HG02610 (cell line): ENCODE results near the gene FAM13A.
"Not testable (repeated sequence)": the region's sequence is repeated elsewhere in the genome, so short reads cannot be mapped to it uniquely, and the experiment has no call there.

Source experiments
- ATAC-seq: cut with Tn5 transposase; IDR thresholded peaks from one replicate; pipeline ENCODE4 v1.9.1; 2021; ENCODE audit warnings: mild to moderate bottlenecking, moderate library complexity; ENCODE audit not compliant: unreplicated experiment

The FAM13A gene

GRCh38 chr4:88964450-88964849 lies 92.5 kb downstream of the FAM13A start:
- ATAC-seq, result peak; percentile 81

- peak; percentile 27 for ATAC-seq
Observed at GRCh38 chr4:88963817-88964216, 93.2 kb downstream of the FAM13A start.

- ATAC-seq, result no peak
Observed at GRCh38 chr4:88962396-88962795, 94.6 kb downstream of the FAM13A start.

GRCh38 chr4:88960576-88960975 lies 96.4 kb downstream of the FAM13A start:
- no peak for ATAC-seq

- ATAC-seq, result no peak
Observed at GRCh38 chr4:88958080-88958479, 98.9 kb downstream of the FAM13A start.

GRCh38 chr4:88957570-88957969 lies 99.4 kb downstream of the FAM13A start:
- no peak for ATAC-seq

- ATAC-seq, result no peak
Observed at GRCh38 chr4:88955580-88956380, 101.2 kb downstream of the FAM13A start.

- ATAC-seq, result peak; percentile 83
Observed at GRCh38 chr4:88953400-88953799, 103.6 kb downstream of the FAM13A start.

- ATAC-seq, result no peak
Observed at GRCh38 chr4:88952081-88952480, 104.9 kb downstream of the FAM13A start.

GRCh38 chr4:88949605-88950004 lies 107.4 kb downstream of the FAM13A start:
- no peak for ATAC-seq

GRCh38 chr4:88940506-88940905 lies 116.5 kb downstream of the FAM13A start:
- no peak for ATAC-seq

GRCh38 chr4:88939697-88940096 lies 117.3 kb downstream of the FAM13A start:
- ATAC-seq, result no peak

- no peak for ATAC-seq
Observed at GRCh38 chr4:88938138-88938537, 118.8 kb downstream of the FAM13A start.

GRCh38 chr4:88937081-88937480 lies 119.9 kb downstream of the FAM13A start:
- no peak for ATAC-seq

- no peak for ATAC-seq
Observed at GRCh38 chr4:88933414-88934160, 123.4 kb downstream of the FAM13A start.

- no peak for ATAC-seq
Observed at GRCh38 chr4:88928852-88929251, 128.1 kb downstream of the FAM13A start.

GRCh38 chr4:88927420-88927819 lies 129.6 kb downstream of the FAM13A start:
- ATAC-seq, result no peak

- no peak for ATAC-seq
Observed at GRCh38 chr4:88919056-88919455, 137.9 kb downstream of the FAM13A start.

GRCh38 chr4:88913181-88913580 lies 143.8 kb downstream of the FAM13A start:
- ATAC-seq, result not testable (repeated sequence)

GRCh38 chr4:88911246-88912212 lies 145.5 kb downstream of the FAM13A start:
- peak; percentile 40 for ATAC-seq

GRCh38 chr4:88910101-88910500 lies 146.9 kb downstream of the FAM13A start:
- no peak for ATAC-seq
